Stimulated activated CD4-positive, alpha-beta T cell treated with anti-CD3 and anti-CD28 coated beads, Interleukin-1b, Interleukin-23, amount 100 ng/mL, for 4 hours (primary cell): ENCODE results near the gene SEPTIN5.

ENCODE experiments used
- DNase-seq, 2 donors: peaks; one replicate each; pipeline ENCODE4 v3.0.0-alpha.2; 2020; ENCODE audit warnings: low read depth in 2 of 2

SEPTIN5 gene

DNA sequence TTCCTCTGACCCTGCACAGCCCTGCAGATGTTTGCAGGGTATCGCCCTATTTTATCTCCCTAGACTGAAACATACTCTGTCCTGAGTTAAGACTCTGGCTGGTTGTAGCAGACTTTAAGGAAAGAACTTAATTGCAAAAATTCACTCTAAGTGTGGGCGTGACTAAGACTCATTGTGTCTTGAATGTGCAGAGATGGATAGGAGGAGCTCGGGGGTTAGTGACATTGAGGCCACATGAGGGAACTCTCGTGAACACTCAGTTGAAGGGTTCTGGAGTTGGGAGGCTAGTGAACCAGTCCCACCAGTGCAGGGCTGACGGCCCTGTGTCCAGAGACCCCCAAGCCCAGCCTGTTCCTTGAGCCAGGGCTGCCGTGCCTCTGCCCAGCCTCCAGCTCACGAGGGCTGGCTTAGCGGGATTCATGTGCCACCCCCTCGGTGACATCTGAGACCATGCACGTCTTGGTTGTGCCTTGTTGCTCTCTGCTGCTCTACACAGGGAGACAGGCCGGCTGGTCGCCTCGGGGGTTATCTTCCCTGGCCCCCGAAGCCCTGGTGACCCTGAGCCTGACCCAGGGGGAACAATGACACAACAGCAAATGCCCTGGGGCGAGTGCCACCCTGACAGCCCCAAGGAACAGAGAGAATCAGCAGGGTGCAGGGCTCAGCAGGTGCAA, 34.8 kb downstream of the SEPTIN5 start:
- no peak for DNase-seq

DNA sequence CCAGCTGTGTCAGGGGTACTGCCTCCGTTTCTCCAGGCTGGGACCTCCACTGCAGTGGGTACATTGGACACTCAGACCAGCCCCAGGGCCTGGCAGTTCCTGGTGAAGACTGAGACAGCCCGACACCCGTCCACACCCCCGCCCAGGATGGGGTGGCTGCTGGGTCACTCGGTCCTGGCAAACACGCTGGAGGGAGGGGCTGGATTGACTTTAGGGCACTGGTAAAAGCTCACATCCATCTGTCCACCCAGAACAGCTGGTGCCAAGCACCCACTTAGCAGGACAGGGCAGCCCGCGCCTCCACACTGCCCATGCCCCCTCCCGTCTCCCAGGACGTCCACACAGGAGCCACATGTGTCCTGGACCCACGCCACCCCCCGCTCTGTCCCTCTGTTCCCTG, 35.6 kb downstream of the SEPTIN5 start:
- no peak for DNase-seq

- no peak for DNase-seq
Measured at GRCh38 chr22:19750507-19751490, 36.5 kb downstream of the SEPTIN5 start.

DNA sequence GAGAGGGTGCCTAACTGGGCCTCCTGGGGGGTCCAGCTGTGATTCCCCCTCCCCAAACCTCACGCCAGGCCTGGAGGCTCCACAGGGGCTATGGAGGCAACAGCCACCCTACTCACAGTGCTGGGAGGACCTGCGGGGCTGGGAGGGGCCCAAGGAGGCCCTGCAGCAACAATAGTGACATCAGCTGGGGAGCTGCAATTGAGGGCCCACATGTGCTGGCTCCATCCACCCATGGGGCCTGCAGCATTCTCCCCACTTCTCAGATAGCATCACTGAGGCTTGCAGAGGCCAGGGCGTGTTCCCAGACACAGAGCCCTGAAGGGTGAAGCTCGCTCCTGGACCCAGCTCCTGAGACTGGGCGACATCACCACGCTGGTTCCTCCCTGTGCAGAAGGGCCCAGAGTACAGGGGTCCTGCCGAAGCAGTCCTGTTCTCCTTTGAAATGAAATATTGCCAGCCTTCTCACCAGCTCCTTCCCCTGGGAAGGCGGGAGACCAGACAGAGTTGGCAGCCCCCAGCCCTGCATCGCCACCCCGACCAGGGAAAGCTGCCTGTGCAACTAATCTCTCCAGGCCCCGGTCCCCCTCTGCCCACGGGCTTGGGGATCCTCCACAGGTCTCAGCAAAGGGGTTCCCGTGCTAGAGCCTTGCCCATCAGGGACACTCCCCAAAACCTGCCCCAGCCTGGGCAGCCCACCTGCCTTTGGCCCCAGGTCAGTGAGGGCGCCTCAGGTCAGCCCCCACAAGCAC, 37.4 kb downstream of the SEPTIN5 start:
- DNase-seq, result no peak

GRCh38 chr22:19753090-19753842, 39.0 kb downstream of the SEPTIN5 start:
- no peak for DNase-seq

- no peak for DNase-seq
Measured at GRCh38 chr22:19753996-19754700, 39.8 kb downstream of the SEPTIN5 start.

- no peak for DNase-seq
Measured at GRCh38 chr22:19754701-19755144, 40.4 kb downstream of the SEPTIN5 start.

- DNase-seq, result no peak
Measured at GRCh38 chr22:19755145-19755710, 40.9 kb downstream of the SEPTIN5 start.

DNA sequence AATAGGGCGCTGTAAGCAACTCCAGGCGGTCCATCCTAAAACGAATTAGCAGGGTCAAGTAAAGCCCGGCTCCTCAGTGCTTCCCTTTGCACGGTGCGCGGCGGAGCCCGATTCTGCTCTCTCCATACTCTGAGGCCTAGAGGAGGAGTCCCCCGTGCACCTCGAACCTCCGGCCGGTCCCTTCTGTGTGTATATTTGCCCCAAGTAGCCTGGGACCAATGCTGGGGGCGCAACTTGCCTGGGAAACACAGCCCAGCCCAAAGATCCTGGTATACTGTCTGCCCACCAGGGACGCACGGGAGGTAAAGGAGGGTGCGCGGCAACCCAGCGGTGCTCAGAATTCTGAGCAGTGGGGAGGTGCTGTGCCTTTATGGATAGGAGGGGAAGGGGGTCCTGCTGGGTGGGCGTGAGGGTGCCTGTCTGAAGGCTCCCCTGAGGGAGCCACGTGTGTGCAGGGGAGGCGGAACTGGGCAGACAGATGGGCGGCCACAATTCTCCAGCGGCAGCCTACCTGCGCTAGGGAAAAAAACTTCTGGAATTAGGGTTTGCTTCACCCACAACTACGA, 41.5 kb downstream of the SEPTIN5 start:
- no peak for DNase-seq

DNA sequence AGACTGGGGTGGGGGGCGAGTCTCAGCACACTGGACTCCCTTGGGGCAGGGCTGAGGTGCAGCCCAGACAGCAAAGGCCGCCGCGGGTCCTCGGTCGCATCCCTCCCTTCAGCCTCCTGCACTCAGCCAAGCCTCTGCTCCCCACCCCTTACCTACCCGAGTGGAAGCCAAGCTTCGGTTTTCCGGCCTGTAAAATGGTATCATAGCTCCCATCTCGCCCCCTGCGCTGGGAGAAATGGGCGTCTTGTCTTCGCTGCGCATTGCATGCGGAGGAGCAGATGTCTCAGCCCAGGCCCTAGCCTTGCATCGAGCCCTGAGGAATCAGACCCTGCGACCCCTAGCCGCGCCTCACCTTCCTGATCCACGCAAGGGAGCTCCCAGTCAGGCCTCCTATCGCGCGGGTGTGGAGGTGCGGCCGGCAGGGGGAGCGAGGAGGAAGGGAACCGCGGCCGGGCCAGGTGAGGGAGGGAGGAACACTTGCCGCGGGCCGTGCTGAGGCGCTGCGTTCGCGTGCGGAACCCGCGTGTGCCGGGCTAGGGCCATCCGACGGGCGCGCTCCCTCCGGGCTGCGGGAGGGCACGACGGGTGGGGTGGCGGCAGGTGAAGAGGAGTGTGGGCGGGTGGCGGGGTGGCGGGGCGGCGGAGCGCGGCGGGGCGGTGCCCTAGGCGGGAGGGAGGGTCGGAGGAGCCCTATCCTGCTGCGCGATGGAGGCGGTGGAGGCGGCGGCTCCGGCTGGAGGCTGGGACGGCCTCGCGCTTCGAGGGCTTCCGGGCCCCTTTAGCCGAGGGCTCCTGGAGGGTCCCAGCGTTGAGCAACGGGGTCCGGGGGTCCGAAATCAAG, 42.2 kb downstream of the SEPTIN5 start:
- DNase-seq, result peak; percentile 58

DNA sequence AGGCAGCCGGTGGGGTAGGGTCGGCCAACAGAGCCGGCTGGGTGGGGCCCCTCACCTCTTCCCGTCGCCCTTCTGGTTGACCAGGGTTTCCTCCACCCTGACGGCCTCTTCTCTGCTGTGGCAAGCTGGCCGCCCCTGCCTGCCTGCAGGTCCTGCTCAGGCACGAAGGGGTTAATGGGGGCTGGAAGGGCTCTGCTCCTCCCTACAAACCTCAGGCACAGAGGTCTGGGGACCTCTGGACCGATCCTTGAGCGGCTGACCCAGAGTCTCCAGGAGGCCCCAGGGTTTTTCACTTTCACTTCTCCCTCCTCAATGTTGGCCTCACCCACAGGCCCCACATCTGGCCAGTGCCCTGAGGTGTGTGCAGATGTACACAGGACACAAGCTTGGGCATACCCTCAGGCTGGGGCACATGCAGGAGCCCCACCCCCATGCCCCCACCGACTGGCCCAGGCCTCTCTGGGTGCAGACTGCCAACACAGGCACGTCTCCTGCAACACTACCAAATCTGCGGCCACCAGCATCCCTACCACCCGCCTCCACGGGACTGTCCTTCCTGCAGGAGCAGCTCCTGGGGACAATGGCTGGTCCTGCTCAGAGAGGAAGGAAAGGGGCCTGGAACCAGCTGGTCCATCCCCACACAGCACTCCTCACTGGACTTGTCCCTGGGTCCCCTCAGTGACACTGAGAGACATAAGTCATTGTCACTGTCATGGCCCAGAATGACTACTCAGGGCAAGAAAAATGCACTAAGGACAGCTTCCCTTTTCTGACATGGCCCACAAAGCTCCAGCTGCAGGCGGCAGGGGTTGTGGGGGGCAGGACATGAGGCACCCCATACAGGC, 43.1 kb downstream of the SEPTIN5 start:
- no peak for DNase-seq

- DNase-seq, result no peak
Measured at GRCh38 chr22:19757985-19758895, 43.9 kb downstream of the SEPTIN5 start.

- DNase-seq, result no peak
Measured at GRCh38 chr22:19758896-19759426, 44.7 kb downstream of the SEPTIN5 start.

DNA sequence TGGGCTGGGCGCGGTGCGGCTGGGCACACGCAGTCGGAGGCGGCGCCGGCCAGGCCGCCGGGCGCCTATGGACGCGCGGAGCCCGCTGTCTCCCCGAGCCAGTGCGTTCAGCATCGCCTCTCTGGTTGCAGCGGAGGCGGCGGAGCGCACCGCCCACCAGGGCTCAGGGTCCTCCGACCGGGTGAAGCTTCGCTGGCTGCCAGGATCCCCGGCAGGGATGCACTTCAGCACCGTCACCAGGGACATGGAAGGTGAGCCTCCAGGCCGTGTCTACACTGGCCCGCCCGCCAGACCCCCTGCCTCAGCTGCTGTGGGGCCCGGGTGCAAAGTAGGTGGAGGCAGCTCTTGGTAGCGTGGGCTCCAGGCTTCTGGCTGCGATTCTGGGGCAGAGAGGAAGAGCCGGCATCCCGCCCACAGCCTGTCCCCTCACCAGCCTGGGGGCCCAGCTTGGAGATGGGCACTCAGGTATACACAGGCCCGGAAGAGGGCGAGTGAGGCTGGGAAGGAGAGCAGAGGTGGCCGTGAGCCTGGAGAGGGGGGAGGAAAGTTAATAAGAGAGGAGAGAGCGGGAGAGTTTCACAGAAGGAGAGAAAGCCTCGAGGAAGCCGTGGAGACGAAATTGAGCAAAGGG, 45.2 kb downstream of the SEPTIN5 start:
- DNase-seq, result no peak

DNA sequence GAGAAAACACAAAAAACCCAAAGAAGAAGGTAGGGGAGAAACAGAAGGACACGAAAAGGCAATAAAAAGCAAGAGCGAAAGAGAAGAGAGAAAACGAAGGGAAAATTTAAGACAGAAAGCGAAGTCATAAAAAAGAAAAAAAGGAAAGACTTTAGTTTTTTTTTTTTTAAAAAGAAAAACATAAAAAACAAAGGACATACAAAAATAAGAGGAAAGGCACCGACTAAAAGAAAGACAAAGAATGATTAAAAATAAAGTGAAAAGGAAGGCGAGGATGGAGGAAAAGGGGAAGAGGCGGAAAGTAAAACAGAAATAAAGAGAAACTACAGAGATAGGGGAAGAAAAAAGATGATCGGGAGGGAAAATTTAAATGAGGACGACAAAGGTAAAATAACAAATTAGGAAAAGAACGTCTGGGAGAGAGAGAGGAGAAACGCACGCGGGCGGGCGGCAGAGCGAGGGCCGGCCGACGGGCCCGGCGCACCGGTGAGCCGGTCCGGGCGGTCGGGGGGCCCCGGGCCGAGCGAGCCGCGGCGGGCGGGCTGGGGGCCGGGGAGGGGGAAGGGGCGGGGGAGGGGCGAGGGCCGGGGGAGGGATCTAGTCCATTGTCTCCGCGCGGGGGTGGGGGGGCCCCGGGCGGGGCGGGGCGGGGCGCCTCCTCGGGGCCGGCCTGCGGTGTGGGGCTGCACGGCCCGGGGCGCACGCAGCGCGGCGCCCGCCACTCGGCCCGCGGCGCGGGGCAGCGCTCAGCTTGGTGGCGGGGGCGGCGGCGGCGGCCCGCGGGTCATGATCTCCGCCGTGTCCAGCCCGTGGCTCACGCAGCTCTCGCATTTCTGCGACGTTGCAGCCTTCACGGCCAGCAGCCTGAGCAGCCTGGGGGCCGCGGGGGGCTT, 46.0 kb downstream of the SEPTIN5 start, which contains the start of gene TBX1:
Gene TBX1 (plus strand): TSS at position 721 of the 893 bp plus-strand sequence. CDS start 66 bp downstream, at position 787.
- DNase-seq, result no peak
